Measurements from ENCODE around the gene SOAT1. TPM values are rescaled to one million over a fixed set of nuclear protein-coding genes. Genes with fewer than 3 reads are reported as not detected.

SOAT1 gene
- total RNA-seq, 6 donors from 2014 or later = 14.6 to 95.6 (median 34.3) TPM

DNA sequence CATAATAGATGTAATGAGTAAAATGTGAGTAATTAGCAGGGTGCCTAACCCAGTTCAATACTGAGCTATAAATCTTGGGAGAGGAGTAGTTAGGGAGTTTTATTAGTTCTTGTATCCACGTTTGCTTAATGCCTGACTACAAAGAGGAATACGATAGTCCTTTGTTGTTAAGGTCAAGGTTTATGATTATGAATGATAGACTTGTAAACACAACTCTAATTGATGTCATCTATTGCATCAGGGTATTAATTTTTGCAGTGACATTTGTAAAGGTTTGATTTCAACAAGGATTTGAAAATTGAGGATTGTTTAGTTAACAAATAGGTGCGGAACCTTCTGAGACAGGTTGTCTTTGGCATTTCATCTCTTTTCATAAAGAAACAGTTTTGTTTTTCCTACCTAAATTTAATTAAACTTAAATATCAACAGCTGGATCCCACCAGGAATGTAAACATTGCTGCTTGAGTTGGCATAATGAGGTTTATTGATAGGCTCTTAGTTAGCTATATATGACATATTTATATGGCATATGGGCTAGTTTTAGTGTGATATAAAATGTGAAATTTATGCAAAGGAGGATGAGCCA, 9.7 kb downstream of the SOAT1 start:
- Histone ChIP-seq H3K36me3 (peaks cover 0 to 17% (median 1%) of the 10 kb centered on the region in 4 donors), H3K9me3 (no peaks in the 10 kb centered on the region), H3K4me1 (peaks cover 0 to 10% (median 4%) of the 10 kb centered on the region in 4 donors), H3K27ac (no peak overlapping the region), H3K4me3 (no peak overlapping the region), H3K27me3 (no peaks in the 10 kb centered on the region)
- TF ChIP-seq EP300 (IDR thresholded peaks at IDR 0.05) (no peak), CTCF (IDR thresholded peaks at IDR 0.05) (no peak)
- ATAC-seq (ENCODE audit: low FRiP score in 2 of 2) (no peak), DNase-seq (no peak)
- 78 to 96% methylated on average over 3 of the region's 3 CpGs for WGBS, 2 donors

- ATAC-seq (ENCODE audit: low FRiP score in 2 of 2) (no peak), DNase-seq (no peak)
- H3K27ac ChIP-seq = no peak overlapping the region
- H3K4me3 ChIP-seq = no peak overlapping the region
- no peak for TF ChIP-seq CTCF (IDR thresholded peaks at IDR 0.05)
- no peak for TF ChIP-seq EP300 (IDR thresholded peaks at IDR 0.05)
- TF ChIP-seq POLR2AphosphoS5 (IDR thresholded peaks at IDR 0.05) = no peak
- no peak for TF ChIP-seq POLR2A (IDR thresholded peaks at IDR 0.05)
- WGBS, 2 donors = 81 to 83% methylated on average over 1 of the region's 1 CpG
- H3K9me3 ChIP-seq = no peaks in the 10 kb centered on the region
- H3K36me3 ChIP-seq = peaks cover 0 to 17% (median 1%) of the 10 kb centered on the region in 4 donors
- H3K4me1 ChIP-seq = peaks cover 0 to 4% (median 0%) of the 10 kb centered on the region in 4 donors
- H3K27me3 ChIP-seq = no peaks in the 10 kb centered on the region
Measured at GRCh38 chr1:179305450-179305849, 11.9 kb downstream of the SOAT1 start.

- no peaks in the 10 kb centered on the region for H3K4me1 ChIP-seq
- ATAC-seq (ENCODE audit: low FRiP score in 2 of 2) = no peak
- no peaks in the 10 kb centered on the region for H3K27me3 ChIP-seq
- no peaks in the 10 kb centered on the region for H3K9me3 ChIP-seq
- H3K4me3 ChIP-seq = no peak overlapping the region
- WGBS, 2 donors = 62 to 66% methylated on average over 3 of the region's 3 CpGs
- H3K27ac ChIP-seq = no peak overlapping the region
- peaks cover 0 to 13% (median 0%) of the 10 kb centered on the region in 4 donors for H3K36me3 ChIP-seq
- TF ChIP-seq POLR2AphosphoS5 (IDR thresholded peaks at IDR 0.05) (no peak), EP300 (IDR thresholded peaks at IDR 0.05) (no peak), CTCF (IDR thresholded peaks at IDR 0.05) (no peak), POLR2A (IDR thresholded peaks at IDR 0.05) (no peak)
- no peak for DNase-seq
Measured at GRCh38 chr1:179310291-179310690, 16.7 kb downstream of the SOAT1 start.

DNA sequence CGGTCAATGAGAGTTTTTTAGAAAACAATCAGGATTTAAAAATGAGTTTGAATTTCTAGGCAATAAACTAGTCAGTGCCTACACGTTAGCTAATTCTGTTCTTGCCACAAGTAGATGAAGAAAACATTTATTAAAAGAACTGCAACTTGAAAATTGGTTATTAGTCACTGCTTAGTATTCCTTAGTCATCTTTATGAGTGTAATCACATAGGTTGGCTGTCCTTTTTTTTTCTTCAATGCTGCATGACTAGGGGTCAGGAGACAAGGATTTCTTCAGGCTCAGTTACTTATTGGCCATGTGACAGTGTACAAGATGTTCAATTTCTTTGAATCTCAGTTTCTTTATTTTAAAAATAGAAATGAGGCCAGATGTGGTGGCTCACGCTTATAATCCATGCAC, 17.1 kb downstream of the SOAT1 start:
- ATAC-seq (ENCODE audit: low FRiP score in 2 of 2) (peak in 1 of 2 donors; percentile 84), DNase-seq (no peak)
- WGBS, 2 donors = 80 to 81% methylated on average over 3 of the region's 3 CpGs
- Histone ChIP-seq H3K9me3 (no peaks in the 10 kb centered on the region), H3K27me3 (no peaks in the 10 kb centered on the region), H3K36me3 (peaks cover 0 to 13% (median 0%) of the 10 kb centered on the region in 4 donors), H3K27ac (no peak overlapping the region), H3K4me3 (no peak overlapping the region), H3K4me1 (no peaks in the 10 kb centered on the region)
- TF ChIP-seq EP300 (IDR thresholded peaks at IDR 0.05) (peak in 1 of 4 donors; percentile 61), POLR2A (IDR thresholded peaks at IDR 0.05) (no peak)

DNA sequence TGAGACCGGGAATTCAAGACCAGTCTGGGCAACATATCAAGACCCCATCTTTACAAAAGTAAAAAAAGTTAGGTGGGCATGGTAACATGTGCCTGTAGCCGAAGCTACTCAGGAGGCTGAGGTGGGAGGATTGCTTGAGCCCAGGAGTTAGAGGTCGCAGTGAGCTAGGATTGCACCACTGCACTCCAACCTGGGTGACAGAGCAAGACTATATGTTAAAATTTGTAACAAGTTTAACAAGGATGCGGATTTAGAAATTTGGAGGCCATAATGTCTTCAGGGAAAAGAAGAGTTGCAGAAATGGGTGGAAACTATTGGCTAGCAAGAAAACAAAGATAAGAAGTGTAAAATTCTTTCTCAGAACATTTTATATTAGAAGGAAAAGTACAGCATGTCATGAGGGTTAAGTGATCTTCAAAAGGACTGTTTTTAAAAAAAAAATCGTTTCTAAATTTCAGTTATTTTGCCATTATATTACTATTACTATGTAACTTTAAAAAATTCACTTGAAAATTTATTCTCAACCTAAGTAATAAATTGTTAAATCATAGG, 17.6 kb downstream of the SOAT1 start:
- no peaks in the 10 kb centered on the region for H3K27me3 ChIP-seq
- H3K36me3 ChIP-seq = peaks cover 0 to 13% (median 0%) of the 10 kb centered on the region in 4 donors
- TF ChIP-seq POLR2A (IDR thresholded peaks at IDR 0.05) (no peak), CTCF (IDR thresholded peaks at IDR 0.05) (no peak), POLR2AphosphoS5 (IDR thresholded peaks at IDR 0.05) (no peak), EP300 (IDR thresholded peaks at IDR 0.05) (no peak)
- no peaks in the 10 kb centered on the region for H3K9me3 ChIP-seq
- 90 to 93% methylated on average over 5 of the region's 5 CpGs for WGBS, 2 donors
- H3K27ac ChIP-seq = no peak overlapping the region
- ATAC-seq (ENCODE audit: low FRiP score in 2 of 2) (no peak), DNase-seq (no peak)
- no peak overlapping the region for H3K4me3 ChIP-seq
- no peaks in the 10 kb centered on the region for H3K4me1 ChIP-seq
